HG03135 (cell line): ENCODE results near the gene PSG7.
"Not testable (repeated sequence)": the region's sequence is repeated elsewhere in the genome, so short reads cannot be mapped to it uniquely, and the experiment has no call there.

Source experiments
- ATAC-seq: cut with Tn5 transposase; IDR thresholded peaks from one replicate; pipeline ENCODE4 v1.9.1; 2021; ENCODE audit warnings: mild to moderate bottlenecking, moderate library complexity; ENCODE audit not compliant: unreplicated experiment

Gene PSG7

GRCh38 chr19:42916931-42917330 lies 20.1 kb downstream of the PSG7 start:
- not testable (repeated sequence) for ATAC-seq

- ATAC-seq = not testable (repeated sequence)
Observed at GRCh38 chr19:42913516-42913915, 23.5 kb downstream of the PSG7 start.

- not testable (repeated sequence) for ATAC-seq
Observed at GRCh38 chr19:42912941-42913340, 24.1 kb downstream of the PSG7 start.

GRCh38 chr19:42911731-42912130 lies 25.3 kb downstream of the PSG7 start:
- not testable (repeated sequence) for ATAC-seq

- not testable (repeated sequence) for ATAC-seq
Observed at GRCh38 chr19:42906162-42906561, 30.8 kb downstream of the PSG7 start.

GRCh38 chr19:42900561-42900960 lies 36.4 kb downstream of the PSG7 start:
- ATAC-seq = not testable (repeated sequence)

GRCh38 chr19:42899674-42900073 lies 37.3 kb downstream of the PSG7 start:
- ATAC-seq = not testable (repeated sequence)

- not testable (repeated sequence) for ATAC-seq
Observed at GRCh38 chr19:42899110-42899509, 37.9 kb downstream of the PSG7 start.

- ATAC-seq = not testable (repeated sequence)
Observed at GRCh38 chr19:42898656-42899055, 38.4 kb downstream of the PSG7 start.

- ATAC-seq = not testable (repeated sequence)
Observed at GRCh38 chr19:42897729-42898128, 39.3 kb downstream of the PSG7 start.

GRCh38 chr19:42890446-42890845 lies 46.6 kb downstream of the PSG7 start:
- ATAC-seq = not testable (repeated sequence)

- not testable (repeated sequence) for ATAC-seq
Observed at GRCh38 chr19:42887876-42888445, 49.0 kb downstream of the PSG7 start.

GRCh38 chr19:42882730-42883129 lies 54.3 kb downstream of the PSG7 start:
- not testable (repeated sequence) for ATAC-seq

GRCh38 chr19:42882010-42882409 lies 55.0 kb downstream of the PSG7 start:
- ATAC-seq = not testable (repeated sequence)

GRCh38 chr19:42881279-42881678 lies 55.7 kb downstream of the PSG7 start:
- ATAC-seq = not testable (repeated sequence)

GRCh38 chr19:42880621-42881020 lies 56.4 kb downstream of the PSG7 start:
- not testable (repeated sequence) for ATAC-seq

- no peak for ATAC-seq
Observed at GRCh38 chr19:42879613-42880012, 57.4 kb downstream of the PSG7 start, which contains the start of gene PSG1. PSG1 (minus strand) TSS chr19:42879713; CDS start chr19:42879581, 132 bp downstream.

- not testable (repeated sequence) for ATAC-seq
Observed at GRCh38 chr19:42876596-42876995, 60.4 kb downstream of the PSG7 start.

GRCh38 chr19:42875881-42876280 lies 61.1 kb downstream of the PSG7 start:
- ATAC-seq = not testable (repeated sequence)

- not testable (repeated sequence) for ATAC-seq
Observed at GRCh38 chr19:42874901-42875813, 61.9 kb downstream of the PSG7 start.

GRCh38 chr19:42874136-42874535 lies 62.9 kb downstream of the PSG7 start:
- not testable (repeated sequence) for ATAC-seq
